Kidney (tissue), 14 donors: ENCODE results near the gene FITM1. TPM values are rescaled to one million over a fixed set of nuclear protein-coding genes. Genes with fewer than 3 reads are reported as not detected.
A peak's percentile ranks its signal among the peaks of the same experiment; 100 is the strongest.

Experiments
- DNase-seq, 5 donors: peaks; one replicate each; pipeline ENCODE4 v3.0.0-alpha.2; 2013 to 2020
- FAIRE-seq: peaks from 2 replicates; lab custom pipeline; 2012; peaks lifted over from hg19 to GRCh38; lab: Jason Lieb, UNC
- H3K27ac ChIP-seq, 2 donors: one replicate each; pipeline ENCODE4 v1.7.0; 2013; ENCODE audit warnings: low read depth in 2 of 2, low read length in 2 of 2, inconsistent platforms in 1 of 2
- H3K27me3 ChIP-seq: one replicate; pipeline ENCODE4 v1.7.1; 2013; ENCODE audit warnings: low read length, inconsistent platforms; ENCODE audit not compliant: control insufficient read depth, insufficient read depth
- H3K36me3 ChIP-seq, 3 donors: one replicate each; pipeline versions ENCODE4 v1.7.0 to v1.7.1; 2013; ENCODE audit warnings: low read length in 3 of 3, control low read depth in 1 of 3, inconsistent platforms in 1 of 3; ENCODE audit not compliant: insufficient read depth in 3 of 3, control insufficient read depth in 2 of 3
- H3K4me1 ChIP-seq, 3 donors: one replicate each; pipeline versions ENCODE4 v1.7.0 to v1.7.1; 2013; ENCODE audit warnings: low read length in 3 of 3, inconsistent platforms in 1 of 3, low read depth in 1 of 3; ENCODE audit not compliant: control insufficient read depth in 2 of 3, insufficient read depth in 2 of 3
- H3K4me3 ChIP-seq, 3 donors: one replicate each; pipeline versions ENCODE4 v1.7.0 to v1.8.1; 2013; ENCODE audit warnings: low read length in 3 of 3, control low read depth in 1 of 3, inconsistent platforms in 1 of 3
- H3K9ac ChIP-seq, 3 donors: one replicate each; pipeline versions ENCODE4 v1.7.0 to v1.7.1; 2013; ENCODE audit warnings: low read length in 3 of 3, control low read depth in 1 of 3, inconsistent platforms in 1 of 3
- H3K9me3 ChIP-seq, 3 donors: one replicate each; pipeline versions ENCODE4 v1.7.0 to v1.7.1; 2013; ENCODE audit warnings: low read length in 3 of 3, control low read depth in 1 of 3, inconsistent platforms in 1 of 3; ENCODE audit not compliant: control insufficient read depth in 2 of 3, insufficient read depth in 1 of 3
- CTCF ChIP-seq: IDR thresholded peaks from 3 replicates; pipeline ENCODE4 v1.5.1; 2012; ENCODE audit warnings: mild to moderate bottlenecking, moderate library complexity, borderline replicate concordance; ENCODE audit not compliant: insufficient read depth; ENCODE audit errors: extremely low read depth
- intact Hi-C: fragments of 100-400 bp; cut with DNase I; formaldehyde crosslinking; loops from one replicate; pipeline ENCODE4 v1.11.1; 2022
- polyA plus RNA-seq: library from polyadenylated mRNA; stranded (reverse); fragments of 350-450 nt; fragmentation: Illumina TruSeq; extraction: RNeasy Lipid Tissue Mini Kit (QIAGEN cat#74804); gene quantifications from one replicate; pipeline ENCODE4 v1.2.3, GENCODE V29; 2014; ENCODE audit warnings: low read depth, low replicate concordance; ENCODE audit not compliant: insufficient read depth
- total RNA-seq: library from RNA; stranded (reverse); fragmentation: NEBNext Ultra II Directional; extraction: Animal tissue kit (Norgen Biotek cat#: 25700); gene quantifications from one replicate; pipeline ENCODE4 v1.2.1, GENCODE V29; 2021
- donor health status: control.
- donor health status: control.
- donor health status: control.
- donor health status: control.
- donor health status: control.
- donor health status: DM: yes; HTN: yes; CAD: no.
- donor health status: Normal renal cell carcinoma (clear cell type).

The FITM1 gene
- total and polyA plus RNA-seq, 2 donors from 2014 or later, result 1.2 to 1.3 TPM

DNA sequence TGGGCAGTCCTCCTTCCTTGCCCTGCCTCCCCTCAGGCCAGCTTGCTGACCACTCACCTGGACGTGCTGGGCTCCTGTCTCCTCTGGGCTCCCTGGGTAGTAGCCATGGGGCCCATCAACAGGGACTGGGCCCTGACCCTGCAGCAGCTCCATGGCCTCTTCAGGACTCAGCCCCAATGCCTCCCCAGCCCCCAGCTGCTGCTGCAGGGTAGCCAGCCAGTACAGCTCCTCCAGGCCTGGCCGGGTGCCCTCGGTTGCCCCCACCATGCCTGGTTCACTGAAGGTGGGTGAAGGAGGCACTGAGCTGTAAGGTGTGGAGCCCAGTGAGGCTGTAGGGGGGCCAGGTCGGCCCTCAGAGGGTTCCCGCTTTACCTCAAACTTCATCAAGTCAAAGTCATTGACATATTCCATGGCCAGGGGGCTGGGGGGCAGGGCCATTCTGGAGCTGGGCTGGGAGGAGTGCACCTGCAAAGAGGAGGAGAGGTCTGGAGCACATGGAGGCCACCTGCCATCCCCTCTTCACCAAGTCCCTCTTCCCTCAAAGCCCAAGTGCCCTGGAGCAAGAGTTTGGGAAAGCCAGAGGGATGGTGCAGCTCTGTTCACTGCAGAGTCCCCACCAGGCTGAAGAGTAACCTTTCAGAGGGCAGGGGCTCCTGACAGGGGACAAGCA lies 47.9 kb upstream of the FITM1 start:
- H3K9ac ChIP-seq, result no peak overlapping the region
- no peak for FAIRE-seq
- no peak overlapping the region for H3K27ac ChIP-seq
- no peak for TF ChIP-seq CTCF
- peak in 1 of 5 donors; percentile 63 for DNase-seq
- peaks cover 3 to 5% (median 5%) of the 10 kb centered on the region in 3 donors for H3K4me1 ChIP-seq
- no peaks in the 10 kb centered on the region for H3K9me3 ChIP-seq
- no peak overlapping the region for H3K4me3 ChIP-seq
- intact Hi-C loops, result no loop called here
- H3K36me3 ChIP-seq, result no peaks in the 10 kb centered on the region
- no peaks in the 10 kb centered on the region for H3K27me3 ChIP-seq

- Histone ChIP-seq H3K9me3 (no peaks in the 10 kb centered on the region), H3K4me1 (peaks cover 3 to 5% (median 5%) of the 10 kb centered on the region in 3 donors), H3K4me3 (no peak overlapping the region), H3K27ac (no peak overlapping the region), H3K36me3 (no peaks in the 10 kb centered on the region), H3K27me3 (no peaks in the 10 kb centered on the region), H3K9ac (no peak overlapping the region)
- DNase-seq (no peak), FAIRE-seq (no peak)
- intact Hi-C loops, result no loop called here
- no peak for TF ChIP-seq CTCF
Measured at GRCh38 chr14:24083462-24083861, 47.0 kb upstream of the FITM1 start.

- DNase-seq (no peak), FAIRE-seq (no peak)
- Histone ChIP-seq H3K9me3 (no peaks in the 10 kb centered on the region), H3K27ac (no peak overlapping the region), H3K27me3 (no peaks in the 10 kb centered on the region), H3K36me3 (no peaks in the 10 kb centered on the region), H3K4me3 (no peak overlapping the region), H3K4me1 (peaks cover 3 to 5% (median 5%) of the 10 kb centered on the region in 3 donors), H3K9ac (no peak overlapping the region)
- TF ChIP-seq CTCF, result no peak
- intact Hi-C loops, result no loop called here
Measured at GRCh38 chr14:24084440-24084839, 46.0 kb upstream of the FITM1 start.

- Histone ChIP-seq H3K9ac (no peak overlapping the region), H3K4me3 (no peak overlapping the region), H3K9me3 (no peaks in the 10 kb centered on the region), H3K27ac (no peak overlapping the region), H3K36me3 (no peaks in the 10 kb centered on the region), H3K4me1 (peaks cover 3 to 5% (median 3%) of the 10 kb centered on the region in 3 donors), H3K27me3 (no peaks in the 10 kb centered on the region)
- intact Hi-C loops, result no loop called here
- FAIRE-seq, result no peak
- no peak for TF ChIP-seq CTCF
- no peak for DNase-seq
Measured at GRCh38 chr14:24085215-24085614, 45.2 kb upstream of the FITM1 start.
